IMR-90 (cell line): ENCODE measurements around the gene PCYT1A. TPM values are rescaled to one million over a fixed set of nuclear protein-coding genes. Genes with fewer than 3 reads are reported as not detected.

Experiments used
- ATAC-seq: fragments of 200-7000 bp; cut with Tn5 transposase; 2 replicates; pipeline ENCODE4 v1.9.1; 2020; ENCODE audit warnings: low read depth, mild to moderate bottlenecking, moderate library complexity
- BruUV-seq: library from RNA; stranded (reverse); fragments of 400-500 nt; replicated peaks from 2 replicates; lab custom pipeline; 2021; lab: Mats Ljungman, UMichigan
- CTCF ChIA-PET: fragments of 300-600 bp; formaldehyde crosslinking; extraction: SDS; loops from one replicate; lab custom pipeline; 2021; ENCODE audit warnings: antibody characterized with exemption; lab: Yijun Ruan, JAX
- POLR2A ChIA-PET: fragments of 300-600 bp; sonication (Branson Sonifier 250); formaldehyde crosslinking; loops from one replicate; lab custom pipeline; 2022; ENCODE audit warnings: antibody characterized with exemption; ENCODE audit not compliant: unreplicated experiment; lab: Charles Lee
- DNase-seq: peaks from one replicate; pipeline ENCODE4 v3.0.0; 2013
- H2AFZ ChIP-seq: replicated peaks from 2 replicates; pipeline ENCODE3; 2013; ENCODE audit warnings: low read length, mild to moderate bottlenecking; ENCODE audit not compliant: poor library complexity
- H2AK5ac ChIP-seq: 2 replicates; pipeline ENCODE4 v1.6.1; 2013; ENCODE audit warnings: low read depth, low read length, inconsistent platforms
- H2AK9ac ChIP-seq: replicated peaks from 2 replicates; pipeline ENCODE3; 2013; ENCODE audit warnings: mild to moderate bottlenecking, low read depth, low read length, moderate library complexity; ENCODE audit not compliant: poor library complexity
- H2BK120ac ChIP-seq: 2 replicates; pipeline ENCODE4 v1.6.1; 2013; ENCODE audit warnings: low read depth, low read length, inconsistent platforms
- H2BK15ac ChIP-seq: 3 replicates; pipeline ENCODE4 v1.6.1; 2013; ENCODE audit warnings: low read depth, low read length, inconsistent platforms
- H2BK20ac ChIP-seq: 2 replicates; pipeline ENCODE4 v1.6.1; 2013; ENCODE audit warnings: low read depth, mild to moderate bottlenecking, inconsistent platforms, low read length, moderate library complexity
- H2BK5ac ChIP-seq: 2 replicates; pipeline ENCODE4 v1.6.1; 2013; ENCODE audit warnings: mild to moderate bottlenecking, low read depth, low read length, inconsistent platforms; ENCODE audit not compliant: poor library complexity, severe bottlenecking
- H3K14ac ChIP-seq: replicated peaks from 2 replicates; pipeline ENCODE4 v1.6.1; 2013; ENCODE audit warnings: low read depth, low read length, inconsistent platforms
- H3K18ac ChIP-seq: 2 replicates; pipeline ENCODE4 v1.6.1; 2013; ENCODE audit warnings: low read depth, low read length, control low read depth
- H3K23ac ChIP-seq: 2 replicates; pipeline ENCODE4 v1.6.1; 2013; ENCODE audit warnings: low read depth, low read length, inconsistent platforms
- H3K27ac ChIP-seq: 2 replicates; pipeline ENCODE4 v1.5.1; 2013; ENCODE audit warnings: mild to moderate bottlenecking, control low read depth, low read length; ENCODE audit not compliant: insufficient read depth
- H3K27me3 ChIP-seq: 2 replicates; pipeline ENCODE4 v1.6.1; 2013; ENCODE audit warnings: low read length; ENCODE audit not compliant: control insufficient read depth, insufficient read depth
- H3K36me3 ChIP-seq: 2 replicates; pipeline ENCODE4 v1.6.1; 2013; ENCODE audit warnings: low read length, mixed read lengths; ENCODE audit not compliant: control insufficient read depth, insufficient read depth
- H3K4ac ChIP-seq: 2 replicates; pipeline ENCODE4 v1.6.1; 2013; ENCODE audit warnings: low read depth, low read length, inconsistent platforms
- H3K4me1 ChIP-seq: 2 replicates; pipeline ENCODE4 v1.6.1; 2013; ENCODE audit warnings: low read length, mixed read lengths; ENCODE audit not compliant: control insufficient read depth, insufficient read depth
- H3K4me2 ChIP-seq: 2 replicates; pipeline ENCODE4 v1.6.1; 2013; ENCODE audit warnings: low read depth, mild to moderate bottlenecking, control low read depth, low read length, moderate library complexity
- H3K4me3 ChIP-seq: 2 replicates; pipeline ENCODE4 v1.5.1; 2013; ENCODE audit warnings: low read depth, mild to moderate bottlenecking, control low read depth, low read length, moderate library complexity; ENCODE audit not compliant: insufficient read depth
- H3K56ac ChIP-seq: 2 replicates; pipeline ENCODE4 v1.6.1; 2013; ENCODE audit warnings: low read length, inconsistent platforms; ENCODE audit not compliant: insufficient read depth; ENCODE audit errors: extremely low read depth
- H3K79me1 ChIP-seq, 2 experiments: 2 replicates each; pipeline ENCODE4 v1.6.1; 2013; ENCODE audit warnings: low read length in 2 of 2, inconsistent platforms in 1 of 2, low read depth in 1 of 2
- H3K9ac ChIP-seq: 2 replicates; pipeline ENCODE4 v1.6.1; 2013; ENCODE audit warnings: low read depth, low read length, control low read depth
- H3K9me1 ChIP-seq: 2 replicates; pipeline ENCODE4 v1.6.1; 2013; ENCODE audit warnings: low read length, inconsistent platforms; ENCODE audit not compliant: insufficient read depth
- H3K9me3 ChIP-seq: 2 replicates; pipeline ENCODE4 v1.6.1; 2013; ENCODE audit warnings: low read length; ENCODE audit not compliant: control insufficient read depth, insufficient read depth
- H4K20me1 ChIP-seq: 2 replicates; pipeline ENCODE4 v1.6.1; 2013; ENCODE audit warnings: low read length, inconsistent platforms; ENCODE audit not compliant: insufficient read depth
- H4K5ac ChIP-seq: 2 replicates; pipeline ENCODE4 v1.6.1; 2013; ENCODE audit warnings: mild to moderate bottlenecking, low read depth, low read length, control low read depth
- H4K8ac ChIP-seq, 2 experiments: 2 replicates each; pipeline ENCODE4 v1.6.1; 2013; ENCODE audit warnings: low read depth in 2 of 2, low read length in 2 of 2, control low read depth in 1 of 2, inconsistent platforms in 1 of 2
- H4K91ac ChIP-seq: 2 replicates; pipeline ENCODE4 v1.6.1; 2013; ENCODE audit warnings: low read depth, low read length, inconsistent platforms; ENCODE audit not compliant: insufficient read depth
- CEBPB ChIP-seq: IDR thresholded peaks from 2 replicates; pipeline ENCODE4 v1.6.1; 2012; ENCODE audit warnings: low read depth, low read length, improper control_type of control experiment
- CHD1 ChIP-seq: IDR thresholded peaks from 2 replicates; pipeline ENCODE4 v1.6.1; 2012; ENCODE audit warnings: low read depth, low read length, improper control_type of control experiment
- MAFK ChIP-seq: IDR thresholded peaks from 2 replicates; pipeline ENCODE4 v1.6.1; 2012; ENCODE audit warnings: low read depth, low read length, improper control_type of control experiment
- MAZ ChIP-seq: IDR thresholded peaks from 2 replicates; pipeline ENCODE4 v1.6.1; 2012; ENCODE audit warnings: low read depth, mild to moderate bottlenecking, low read length, improper control_type of control experiment, moderate library complexity, borderline replicate concordance
- POLR2A ChIP-seq: IDR thresholded peaks from 2 replicates; pipeline ENCODE4 v1.6.1; 2012; ENCODE audit warnings: mild to moderate bottlenecking, low read depth, low read length
- RAD21 ChIP-seq: IDR thresholded peaks from 2 replicates; pipeline ENCODE4 v1.6.1; 2012; ENCODE audit warnings: low read length, improper control_type of control experiment
- RCOR1 ChIP-seq: IDR thresholded peaks from 2 replicates; pipeline ENCODE4 v1.6.1; 2012; ENCODE audit warnings: mild to moderate bottlenecking, low read length, improper control_type of control experiment; ENCODE audit not compliant: insufficient replicate concordance
- RFX5 ChIP-seq: IDR thresholded peaks from 2 replicates; pipeline ENCODE4 v1.8.0; 2012; ENCODE audit warnings: low read depth, mild to moderate bottlenecking, low read length, moderate library complexity
- SMC3 ChIP-seq: fragments of 150-350 bp; IDR thresholded peaks from 2 replicates; pipeline ENCODE4 v1.6.1; 2016; ENCODE audit warnings: low read depth, mild to moderate bottlenecking, antibody characterized with exemption, low read length, moderate library complexity
- WGBS, 2 experiments: methylation state at CpG; one replicate each; pipeline versions ENCODE4 v1.1.5 to v1.1.7; 2013; ENCODE audit warnings: missing lambda C conversion rate in 2 of 2; ENCODE audit not compliant: insufficient read length in 1 of 2; ENCODE audit errors: extremely low coverage in 2 of 2; 5-methylcytosine and 5-hydroxymethylcytosine counted together
- dilution Hi-C: fragments of 300-500 bp; cut with HindIII; formaldehyde crosslinking; loops from one replicate; pipeline ENCODE4 v1.14.3; 2018; ENCODE audit warnings: low sequenced_read_pairs; ENCODE audit not compliant: unreplicated experiment
- in situ Hi-C: fragments of 300-500 bp; cut with MboI; formaldehyde crosslinking; loops from 3 replicates; pipeline ENCODE4 v1.14.3; 2019; ENCODE audit warnings: low sequenced_read_pairs, inconsistent platforms, mixed read lengths
- intact Hi-C: fragments of 100-400 bp; cut with micrococcal nuclease; formaldehyde crosslinking; loops from 2 replicates; pipeline ENCODE4 v1.10.0; 2022
- polyA plus RNA-seq, 3 experiments: library from polyadenylated mRNA; depleted of rRNA; stranded (reverse); fragments of >200 nt; gene quantifications; 2 replicates each; pipeline ENCODE4 v1.2.3, GENCODE V29; 2012; ENCODE audit warnings: low replicate concordance in 1 of 3
- total RNA-seq: library from RNA; depleted of rRNA; stranded (reverse); fragments of >200 nt; gene quantifications from 2 replicates; pipeline ENCODE4 v1.2.3, GENCODE V29; 2012
- TF ChIP-seq, protein P1 (sequence below): conservative IDR thresholded peaks from 2 replicates; pipeline ENCODE4 v1.5.1; 2012; ENCODE audit warnings: mild to moderate bottlenecking, low read depth, low read length, improper control_type of control experiment
- TF ChIP-seq, protein P2 (sequence below): fragments of 150-350 bp; IDR thresholded peaks from 2 replicates; pipeline ENCODE4 v1.6.1; 2016; ENCODE audit warnings: low read depth, mild to moderate bottlenecking, low read length, moderate library complexity, borderline replicate concordance
- TF ChIP-seq, protein P3 (sequence below): fragments of 150-350 bp; IDR thresholded peaks from 2 replicates; pipeline ENCODE4 v1.6.1; 2017; ENCODE audit warnings: mild to moderate bottlenecking, antibody characterized with exemption, low read length, low read depth

Gene PCYT1A
- total and polyA plus RNA-seq, 2 of the 4 experiments (the other 2 are of a cell fraction), result 62.8 to 127 TPM

DNA sequence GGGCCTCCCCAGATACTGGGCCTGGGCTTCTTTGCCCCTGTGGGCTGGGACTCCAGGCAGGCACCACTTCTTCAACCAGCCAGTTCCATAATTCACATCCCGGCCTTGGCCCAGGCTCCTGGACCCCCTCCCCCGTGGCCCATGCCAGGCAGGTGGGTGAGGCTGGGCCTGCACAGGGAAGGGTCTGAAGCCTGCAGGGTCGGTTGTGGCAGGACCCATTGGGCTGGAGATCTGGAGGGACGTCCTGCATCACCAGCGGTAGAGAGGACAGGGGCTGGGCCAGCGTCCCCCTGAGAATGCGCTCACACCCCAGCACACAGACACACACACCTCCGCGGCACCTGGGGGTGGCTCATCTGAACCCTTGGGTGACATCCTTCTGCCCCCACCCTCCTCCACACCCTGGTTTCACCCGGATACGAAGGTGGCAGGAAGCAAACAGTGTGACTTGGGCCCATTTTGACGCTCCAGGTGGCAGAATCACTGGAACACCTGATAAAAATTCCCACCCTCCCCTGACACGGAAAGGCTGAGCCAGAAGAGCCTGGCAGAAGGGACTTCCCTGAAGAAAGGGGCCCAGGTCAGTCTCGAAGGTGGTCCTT, 91.8 kb downstream of the PCYT1A start:
- H3K14ac ChIP-seq, result no peak overlapping the region
- no peak overlapping the region for H4K5ac ChIP-seq
- no peak overlapping the region for H3K18ac ChIP-seq
- H3K9me3 ChIP-seq, result no peaks in the 10 kb centered on the region
- H4K8ac ChIP-seq, result no peak overlapping the region
- ATAC-seq, result no peak
- no peak overlapping the region for H4K91ac ChIP-seq
- H2BK20ac ChIP-seq, result no peak overlapping the region
- POLR2A ChIA-PET, result no interaction called here
- BruUV-seq, result no TSS peak
- no peak overlapping the region for H3K56ac ChIP-seq
- no peak overlapping the region for H3K4me2 ChIP-seq
- no peaks in the 10 kb centered on the region for H3K4me1 ChIP-seq
- H2AK5ac ChIP-seq, result no peak overlapping the region
- no peak overlapping the region for H3K4ac ChIP-seq
- H2AFZ ChIP-seq, result no peak overlapping the region
- intact Hi-C loops (loop anchor here (1.0 to 5.0 kb wide), 4 partner anchors 122 to 343 kb away; no protein-coding TSS in a partner anchor), in situ Hi-C loops (no loop called here), dilution Hi-C loops (loop anchor here (25.0 kb wide), 1 partner anchor 133 kb away; no protein-coding TSS in a partner anchor)
- no peak overlapping the region for H2AK9ac ChIP-seq
- H4K20me1 ChIP-seq, result no peaks in the 10 kb centered on the region
- CTCF ChIA-PET, result interaction anchor here (0.6 to 1.6 kb wide), 6 partner anchors 20 to 460 kb away, joined by 3 to 10 read pairs (median 3); no protein-coding TSS in a partner anchor
- no peaks in the 10 kb centered on the region for H3K27me3 ChIP-seq
- H3K9ac ChIP-seq, result no peak overlapping the region
- no peak overlapping the region for H2BK5ac ChIP-seq
- H3K79me1 ChIP-seq, result no peaks in the 10 kb centered on the region
- no peak overlapping the region for H3K23ac ChIP-seq
- no peak for DNase-seq
- no peaks in the 10 kb centered on the region for H3K9me1 ChIP-seq
- H2BK120ac ChIP-seq, result no peak overlapping the region
- no peak overlapping the region for H2BK15ac ChIP-seq
- H3K4me3 ChIP-seq, result no peak overlapping the region
- 93% methylated on average over 3 of the region's 14 CpGs; no CpG with 5 or more reads in 1 of the 2 experiments for WGBS, 2 experiments
- no peaks in the 10 kb centered on the region for H3K36me3 ChIP-seq
- TF ChIP-seq, protein P1, sequence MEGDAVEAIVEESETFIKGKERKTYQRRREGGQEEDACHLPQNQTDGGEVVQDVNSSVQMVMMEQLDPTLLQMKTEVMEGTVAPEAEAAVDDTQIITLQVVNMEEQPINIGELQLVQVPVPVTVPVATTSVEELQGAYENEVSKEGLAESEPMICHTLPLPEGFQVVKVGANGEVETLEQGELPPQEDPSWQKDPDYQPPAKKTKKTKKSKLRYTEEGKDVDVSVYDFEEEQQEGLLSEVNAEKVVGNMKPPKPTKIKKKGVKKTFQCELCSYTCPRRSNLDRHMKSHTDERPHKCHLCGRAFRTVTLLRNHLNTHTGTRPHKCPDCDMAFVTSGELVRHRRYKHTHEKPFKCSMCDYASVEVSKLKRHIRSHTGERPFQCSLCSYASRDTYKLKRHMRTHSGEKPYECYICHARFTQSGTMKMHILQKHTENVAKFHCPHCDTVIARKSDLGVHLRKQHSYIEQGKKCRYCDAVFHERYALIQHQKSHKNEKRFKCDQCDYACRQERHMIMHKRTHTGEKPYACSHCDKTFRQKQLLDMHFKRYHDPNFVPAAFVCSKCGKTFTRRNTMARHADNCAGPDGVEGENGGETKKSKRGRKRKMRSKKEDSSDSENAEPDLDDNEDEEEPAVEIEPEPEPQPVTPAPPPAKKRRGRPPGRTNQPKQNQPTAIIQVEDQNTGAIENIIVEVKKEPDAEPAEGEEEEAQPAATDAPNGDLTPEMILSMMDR, result no peak
- no peak for TF ChIP-seq CHD1
- TF ChIP-seq, protein P2, sequence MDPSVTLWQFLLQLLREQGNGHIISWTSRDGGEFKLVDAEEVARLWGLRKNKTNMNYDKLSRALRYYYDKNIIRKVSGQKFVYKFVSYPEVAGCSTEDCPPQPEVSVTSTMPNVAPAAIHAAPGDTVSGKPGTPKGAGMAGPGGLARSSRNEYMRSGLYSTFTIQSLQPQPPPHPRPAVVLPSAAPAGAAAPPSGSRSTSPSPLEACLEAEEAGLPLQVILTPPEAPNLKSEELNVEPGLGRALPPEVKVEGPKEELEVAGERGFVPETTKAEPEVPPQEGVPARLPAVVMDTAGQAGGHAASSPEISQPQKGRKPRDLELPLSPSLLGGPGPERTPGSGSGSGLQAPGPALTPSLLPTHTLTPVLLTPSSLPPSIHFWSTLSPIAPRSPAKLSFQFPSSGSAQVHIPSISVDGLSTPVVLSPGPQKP, result no peak
- no peak for TF ChIP-seq CEBPB
- no peak for TF ChIP-seq POLR2A
- TF ChIP-seq MAZ, result no peak
- no peak for TF ChIP-seq SMC3
- TF ChIP-seq MAFK, result no peak
- TF ChIP-seq RCOR1, result no peak
- TF ChIP-seq, protein P3, sequence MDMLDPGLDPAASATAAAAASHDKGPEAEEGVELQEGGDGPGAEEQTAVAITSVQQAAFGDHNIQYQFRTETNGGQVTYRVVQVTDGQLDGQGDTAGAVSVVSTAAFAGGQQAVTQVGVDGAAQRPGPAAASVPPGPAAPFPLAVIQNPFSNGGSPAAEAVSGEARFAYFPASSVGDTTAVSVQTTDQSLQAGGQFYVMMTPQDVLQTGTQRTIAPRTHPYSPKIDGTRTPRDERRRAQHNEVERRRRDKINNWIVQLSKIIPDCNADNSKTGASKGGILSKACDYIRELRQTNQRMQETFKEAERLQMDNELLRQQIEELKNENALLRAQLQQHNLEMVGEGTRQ, result no peak
- no peak for TF ChIP-seq RFX5
- TF ChIP-seq RAD21, result no peak
- no peak overlapping the region for H3K27ac ChIP-seq
